ENCODE data around the gene TNFRSF6B.

The TNFRSF6B gene

DNA sequence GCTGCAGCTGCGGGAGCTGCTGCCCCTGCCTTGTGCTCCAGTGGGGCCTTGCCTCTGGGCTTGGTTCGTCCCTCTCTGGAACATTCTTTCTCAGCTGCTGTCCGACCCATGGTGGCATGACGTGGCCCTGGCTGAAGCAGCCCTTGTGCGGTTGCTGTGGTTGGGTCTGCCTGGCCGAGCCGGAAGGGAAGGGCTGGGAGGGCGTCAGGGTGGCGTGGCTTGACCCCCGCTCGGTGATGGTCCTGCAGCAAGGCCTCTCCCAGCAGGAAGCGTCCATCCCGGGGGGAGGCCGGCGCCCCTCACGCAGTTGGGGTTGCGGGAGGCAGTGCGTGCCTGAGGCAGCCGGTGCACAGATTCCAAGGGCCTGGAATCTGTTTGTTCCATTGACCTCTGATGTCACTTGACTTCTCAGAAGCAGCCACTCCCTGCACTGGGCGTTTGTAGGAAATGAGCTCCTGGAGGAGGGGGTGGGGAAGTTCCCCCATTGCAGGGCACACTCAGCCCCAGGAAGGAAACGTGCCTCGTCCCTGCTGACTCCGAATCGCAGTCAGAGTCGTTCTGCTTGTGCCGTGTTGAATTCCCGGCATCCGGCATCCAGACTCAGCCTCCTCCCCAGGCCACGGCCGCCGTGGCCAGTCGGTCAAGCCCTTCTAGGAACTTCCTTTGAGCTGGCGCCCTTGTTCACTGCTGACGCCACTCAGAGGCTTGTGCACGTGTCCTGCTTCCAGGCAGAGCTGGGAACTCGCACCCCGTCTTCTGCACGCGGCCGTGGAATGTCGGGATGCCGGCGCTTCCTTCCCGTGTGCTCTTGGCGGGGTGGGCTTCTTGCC, 9.7 kb upstream of the TNFRSF6B start:
- DNase-seq = no peak

DNA sequence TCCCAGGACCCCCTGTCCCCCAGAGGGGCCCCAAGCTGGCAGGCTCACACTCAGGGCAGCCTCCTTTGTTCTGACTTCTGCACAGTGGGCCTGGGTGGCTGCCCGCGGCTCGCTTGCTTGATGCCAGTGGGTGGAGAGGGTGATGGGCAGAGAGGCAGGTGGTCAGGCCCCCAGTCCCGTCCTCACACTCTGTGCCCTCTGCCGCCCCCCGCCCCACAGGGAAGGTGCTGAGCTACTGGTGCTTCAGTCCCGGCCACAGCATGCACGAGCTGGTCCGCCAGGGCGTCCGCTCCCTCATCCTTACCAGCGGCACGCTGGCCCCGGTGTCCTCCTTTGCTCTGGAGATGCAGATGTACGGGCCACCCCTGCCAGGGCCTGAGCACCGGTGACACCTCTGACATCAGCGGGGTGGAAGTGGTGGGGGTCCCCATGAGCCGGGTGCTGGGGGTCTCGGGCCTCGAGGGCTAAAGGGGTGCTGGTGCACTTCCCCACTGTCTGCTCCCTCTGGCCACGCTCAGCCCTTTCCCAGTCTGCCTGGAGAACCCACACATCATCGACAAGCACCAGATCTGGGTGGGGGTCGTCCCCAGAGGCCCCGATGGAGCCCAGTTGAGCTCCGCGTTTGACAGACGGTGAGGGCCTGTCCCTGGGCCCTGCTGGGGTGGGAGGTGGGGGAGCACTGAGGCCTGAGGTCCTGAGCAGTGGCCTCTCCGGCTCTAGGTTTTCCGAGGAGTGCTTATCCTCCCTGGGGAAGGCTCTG, 8.9 kb upstream of the TNFRSF6B start:
- no peak for DNase-seq

DNA sequence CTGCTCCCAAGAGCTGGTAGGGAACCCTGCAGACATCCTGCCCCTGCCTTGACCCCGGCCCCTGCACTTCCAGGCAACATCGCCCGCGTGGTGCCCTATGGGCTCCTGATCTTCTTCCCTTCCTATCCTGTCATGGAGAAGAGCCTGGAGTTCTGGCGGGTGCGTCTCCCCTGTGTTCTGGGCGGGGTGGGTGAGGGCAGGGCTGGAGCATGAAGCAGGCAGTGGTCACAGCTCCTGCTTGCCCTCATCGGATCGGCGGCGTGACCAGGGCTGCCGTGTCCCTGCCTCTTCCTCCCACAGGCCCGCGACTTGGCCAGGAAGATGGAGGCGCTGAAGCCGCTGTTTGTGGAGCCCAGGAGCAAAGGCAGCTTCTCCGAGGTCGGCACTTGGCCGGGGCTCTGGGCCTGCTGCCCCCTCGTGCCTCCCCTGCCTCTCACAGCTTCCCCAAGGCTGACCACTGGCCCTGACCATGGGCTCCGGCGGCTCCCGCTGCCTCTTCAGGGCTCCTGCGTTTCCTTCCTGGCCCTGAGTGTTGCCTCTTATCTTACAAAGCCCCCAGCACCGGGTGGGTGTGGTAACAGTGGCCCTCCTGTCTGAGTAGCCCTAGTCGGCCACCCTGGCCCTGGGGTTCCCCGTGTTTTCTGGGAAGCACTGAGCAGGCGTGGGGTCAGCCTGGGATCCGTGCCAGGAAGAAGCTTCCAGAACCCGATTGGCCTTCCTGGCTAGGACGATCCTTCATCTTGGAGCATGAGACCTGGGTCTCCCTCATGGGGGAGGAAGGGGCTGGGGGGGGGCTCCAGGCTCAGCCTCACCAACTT, 8.0 kb upstream of the TNFRSF6B start:
- no peak for DNase-seq

DNA sequence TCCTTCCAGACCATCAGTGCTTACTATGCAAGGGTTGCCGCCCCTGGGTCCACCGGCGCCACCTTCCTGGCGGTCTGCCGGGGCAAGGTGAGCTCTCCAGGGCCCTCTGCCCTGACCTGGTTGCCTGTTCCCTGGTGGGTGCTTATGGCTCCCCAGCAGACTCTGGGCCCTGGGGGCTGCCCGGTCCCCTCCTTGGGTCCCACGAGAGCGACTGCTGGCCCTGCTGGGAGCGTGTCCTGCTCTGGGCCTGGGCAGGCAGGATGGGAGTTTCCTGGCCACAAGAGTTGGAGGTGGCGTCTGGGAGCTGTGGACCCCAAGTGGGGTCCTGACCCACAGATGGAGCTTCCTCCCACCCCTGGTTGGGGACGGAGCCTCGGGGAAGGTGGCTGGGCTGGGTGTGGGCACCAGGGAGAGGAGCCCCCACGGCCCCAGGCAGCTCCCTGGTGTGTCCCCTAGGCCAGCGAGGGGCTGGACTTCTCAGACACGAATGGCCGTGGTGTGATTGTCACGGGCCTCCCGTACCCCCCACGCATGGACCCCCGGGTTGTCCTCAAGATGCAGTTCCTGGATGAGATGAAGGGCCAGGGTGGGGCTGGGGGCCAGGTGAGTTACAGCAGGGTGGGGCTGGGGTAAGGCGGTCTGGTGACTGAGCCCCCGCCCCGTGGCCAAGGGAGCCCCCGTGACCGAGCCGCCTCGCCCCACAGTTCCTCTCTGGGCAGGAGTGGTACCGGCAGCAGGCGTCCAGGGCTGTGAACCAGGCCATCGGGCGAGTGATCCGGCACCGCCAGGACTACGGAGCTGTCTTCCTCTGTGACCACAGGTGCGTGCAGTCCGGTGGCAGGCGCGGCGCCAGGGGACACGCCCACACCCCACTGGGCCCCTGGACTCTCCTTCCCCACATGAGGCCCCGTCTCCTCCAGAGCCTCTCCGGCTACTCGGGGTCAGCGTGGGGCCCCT, 7.1 kb upstream of the TNFRSF6B start:
- DNase-seq = no peak

DNA sequence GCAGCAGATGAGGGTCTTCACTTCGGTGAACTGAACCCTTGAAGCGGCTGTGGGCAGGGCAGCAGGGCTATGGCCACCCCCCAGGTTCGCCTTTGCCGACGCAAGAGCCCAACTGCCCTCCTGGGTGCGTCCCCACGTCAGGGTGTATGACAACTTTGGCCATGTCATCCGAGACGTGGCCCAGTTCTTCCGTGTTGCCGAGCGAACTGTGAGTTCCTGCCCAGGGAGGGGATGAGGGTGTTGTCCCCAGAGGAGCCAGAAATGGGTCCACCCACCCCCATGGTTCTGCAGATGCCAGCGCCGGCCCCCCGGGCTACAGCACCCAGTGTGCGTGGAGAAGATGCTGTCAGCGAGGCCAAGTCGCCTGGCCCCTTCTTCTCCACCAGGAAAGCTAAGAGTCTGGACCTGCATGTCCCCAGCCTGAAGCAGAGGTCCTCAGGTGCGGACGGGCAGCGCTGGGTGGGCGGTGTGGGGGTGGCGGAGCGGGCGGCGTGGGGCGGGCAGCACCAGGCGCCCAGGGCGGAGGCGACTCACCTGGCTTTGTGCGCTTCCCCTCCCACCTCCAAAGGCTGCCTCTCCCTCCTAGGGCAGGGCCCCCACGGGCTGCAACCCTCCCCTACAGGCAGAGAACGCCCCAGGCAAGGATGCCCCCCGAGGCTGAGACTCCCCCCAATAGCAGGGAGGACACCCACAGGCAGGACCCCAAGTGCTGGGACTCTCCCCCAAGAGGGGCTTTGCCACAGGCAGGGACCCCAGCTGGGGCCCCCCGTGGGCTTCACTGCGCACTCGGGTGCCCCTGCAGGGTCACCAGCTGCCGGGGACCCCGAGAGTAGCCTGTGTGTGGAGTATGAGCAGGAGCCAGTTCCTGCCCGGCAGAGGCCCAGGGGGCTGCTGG, 6.2 kb upstream of the TNFRSF6B start:
- DNase-seq = no peak

DNA sequence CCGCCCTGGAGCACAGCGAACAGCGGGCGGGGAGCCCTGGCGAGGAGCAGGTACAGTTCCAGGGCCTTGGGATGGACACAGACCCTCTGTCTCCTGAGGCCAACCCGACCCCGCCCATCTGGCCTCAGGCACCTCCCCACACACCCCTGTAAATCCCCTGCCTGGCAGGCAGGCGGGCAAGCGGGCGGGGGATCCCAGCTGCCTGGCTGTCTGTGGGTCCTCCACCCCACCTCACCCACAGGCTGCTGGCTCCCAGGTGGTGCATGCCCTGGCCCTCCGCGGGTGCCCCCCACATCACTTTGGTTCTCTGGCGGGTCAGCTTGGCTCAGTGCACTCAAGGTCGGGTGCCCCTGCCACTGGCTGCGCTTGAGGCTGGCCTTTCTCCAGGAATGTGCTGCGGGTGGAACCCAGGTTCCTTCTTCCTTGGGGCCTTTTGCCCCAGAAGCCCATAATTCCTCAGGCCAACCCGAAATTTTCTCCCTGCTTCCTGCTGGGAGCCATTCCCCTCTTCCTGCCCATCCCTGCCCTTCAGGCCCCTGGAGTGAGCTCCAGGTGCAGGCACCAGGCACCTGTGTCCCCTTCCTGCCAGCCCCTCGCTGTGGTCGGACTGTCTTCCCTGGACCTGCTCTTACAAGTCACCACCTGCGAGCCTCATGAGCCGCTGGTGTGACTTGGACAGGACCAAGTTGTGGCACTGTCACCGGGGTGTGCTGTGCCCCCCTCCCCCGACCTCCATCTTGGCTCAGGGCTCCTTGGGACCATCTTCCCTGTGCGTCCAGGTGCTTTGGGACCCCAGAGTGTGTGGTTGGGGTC, 5.3 kb upstream of the TNFRSF6B start:
- peak in 1 of 2 experiments; percentile 49 for DNase-seq

DNA sequence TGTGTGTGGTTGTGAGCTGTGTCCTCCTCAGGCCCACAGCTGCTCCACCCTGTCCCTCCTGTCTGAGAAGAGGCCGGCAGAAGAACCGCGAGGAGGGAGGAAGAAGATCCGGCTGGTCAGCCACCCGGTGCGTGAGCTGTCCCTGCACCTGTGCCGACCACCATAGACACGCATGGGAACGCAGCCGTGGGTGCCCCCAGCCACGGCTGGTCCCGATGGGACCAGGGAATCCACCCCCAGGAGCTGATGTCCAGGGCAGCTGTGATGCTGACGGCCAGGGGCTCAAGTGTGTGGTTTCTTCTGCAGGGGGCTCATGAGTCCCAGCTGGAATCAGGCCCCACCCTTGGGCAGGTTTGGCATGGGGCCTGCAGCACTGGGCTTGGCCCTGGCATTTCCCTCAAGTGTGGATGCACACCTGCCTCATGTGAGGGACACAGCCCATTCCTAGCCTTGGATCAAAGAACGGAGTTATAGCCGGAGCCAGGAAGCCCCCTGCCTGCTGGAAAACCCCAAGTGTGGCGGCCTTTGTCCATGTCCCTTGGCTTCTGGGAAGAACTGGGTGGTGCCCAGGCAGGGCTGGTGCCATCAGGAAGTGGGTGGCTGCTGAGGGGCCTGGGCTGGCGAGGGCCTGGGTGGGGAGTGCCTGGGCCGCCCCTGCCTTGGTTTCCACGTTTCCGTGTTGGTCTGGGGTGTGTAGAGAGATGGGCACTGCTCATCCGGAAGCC, 4.6 kb upstream of the TNFRSF6B start:
- no peak for DNase-seq

DNA sequence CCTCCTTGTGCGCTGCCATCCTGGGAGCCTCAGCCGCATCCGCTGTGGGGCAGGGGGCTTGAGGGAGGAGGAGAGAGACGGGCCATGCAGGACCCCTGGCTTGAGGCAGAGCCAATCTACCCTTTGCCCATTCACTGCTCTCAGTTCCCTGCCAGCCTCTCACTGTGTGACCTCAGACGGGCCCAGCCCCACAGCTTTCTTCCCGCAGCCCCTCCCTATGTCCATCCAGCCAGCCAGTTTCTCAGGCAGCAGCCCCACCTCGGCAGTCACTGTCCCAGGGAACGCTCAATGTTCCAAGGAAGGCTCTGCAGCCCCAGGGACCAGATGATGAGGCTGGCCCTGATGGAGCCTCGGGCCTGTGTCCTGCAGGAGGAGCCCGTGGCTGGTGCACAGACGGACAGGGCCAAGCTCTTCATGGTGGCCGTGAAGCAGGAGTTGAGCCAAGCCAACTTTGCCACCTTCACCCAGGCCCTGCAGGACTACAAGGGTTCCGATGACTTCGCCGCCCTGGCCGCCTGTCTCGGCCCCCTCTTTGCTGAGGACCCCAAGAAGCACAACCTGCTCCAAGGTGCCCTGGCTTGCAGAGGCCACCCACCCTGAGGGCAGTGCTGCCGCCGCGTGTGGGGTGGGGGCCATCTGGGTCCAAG, 3.9 kb upstream of the TNFRSF6B start:
- DNase-seq = peak in 1 of 2 experiments; percentile 62

DNA sequence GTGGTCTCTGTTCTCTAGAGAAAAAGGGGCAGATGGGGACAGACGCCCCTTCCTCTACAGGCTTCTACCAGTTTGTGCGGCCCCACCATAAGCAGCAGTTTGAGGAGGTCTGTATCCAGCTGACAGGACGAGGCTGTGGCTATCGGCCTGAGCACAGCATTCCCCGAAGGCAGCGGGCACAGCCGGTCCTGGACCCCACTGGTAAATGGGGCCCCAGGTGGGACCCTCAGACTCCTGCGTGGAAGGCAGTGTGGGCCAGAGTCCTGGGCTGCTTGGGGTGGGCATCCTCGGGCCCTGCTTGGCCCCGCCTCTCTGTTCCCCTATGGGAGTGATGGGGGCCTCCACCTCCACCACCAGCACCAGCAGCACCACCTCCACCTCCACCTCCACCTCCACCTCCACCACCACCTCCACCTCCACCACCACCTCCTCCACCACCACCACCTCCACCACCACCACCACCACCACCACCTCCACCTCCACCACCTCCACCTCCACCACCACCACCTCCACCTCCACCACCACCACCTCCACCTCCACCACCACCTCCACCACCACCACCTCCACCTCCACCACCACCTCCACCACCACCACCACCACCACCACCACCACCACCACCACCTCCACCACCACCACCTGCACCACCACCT, 3.2 kb upstream of the TNFRSF6B start:
- no peak for DNase-seq

DNA sequence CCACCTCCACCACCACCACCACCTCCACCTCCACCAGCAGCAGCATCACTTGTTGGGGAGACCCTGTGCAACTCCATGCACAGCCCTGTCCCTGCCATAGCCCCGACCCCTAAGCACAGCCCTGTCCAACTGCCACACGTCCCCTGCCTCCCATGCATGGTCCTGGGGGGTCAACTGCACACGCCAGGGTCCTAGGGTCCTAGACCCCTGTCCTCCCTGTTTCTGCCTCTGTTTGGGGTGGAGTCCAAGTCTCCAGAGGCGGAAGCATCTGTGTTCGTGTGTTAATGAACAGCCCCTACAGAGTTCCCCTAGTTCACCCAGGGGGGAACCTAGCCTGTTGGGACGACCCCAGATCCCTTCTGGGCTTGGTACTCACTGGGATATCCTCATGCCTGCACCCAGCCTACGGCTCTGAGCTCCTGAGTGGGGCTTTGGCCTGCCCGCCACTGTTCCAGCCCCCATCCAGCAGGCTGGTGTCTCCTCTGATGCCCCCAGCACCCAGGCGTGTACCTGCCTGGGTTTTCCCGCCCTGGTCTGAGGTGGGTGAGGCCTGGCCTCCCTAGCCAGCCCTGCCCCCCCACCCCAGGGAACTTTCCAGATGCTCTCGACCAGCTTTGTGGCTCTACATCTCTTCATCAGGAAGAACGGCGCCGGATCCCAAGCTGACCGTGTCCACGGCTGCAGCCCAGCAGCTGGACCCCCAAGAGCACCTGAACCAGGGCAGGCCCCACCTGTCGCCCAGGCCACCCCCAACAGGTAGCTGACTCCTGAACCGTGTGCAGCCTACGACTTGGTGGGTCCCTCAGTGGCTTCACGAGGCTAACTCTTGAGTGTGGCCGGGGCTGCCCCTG, 2.5 kb upstream of the TNFRSF6B start:
- no peak for DNase-seq

DNA sequence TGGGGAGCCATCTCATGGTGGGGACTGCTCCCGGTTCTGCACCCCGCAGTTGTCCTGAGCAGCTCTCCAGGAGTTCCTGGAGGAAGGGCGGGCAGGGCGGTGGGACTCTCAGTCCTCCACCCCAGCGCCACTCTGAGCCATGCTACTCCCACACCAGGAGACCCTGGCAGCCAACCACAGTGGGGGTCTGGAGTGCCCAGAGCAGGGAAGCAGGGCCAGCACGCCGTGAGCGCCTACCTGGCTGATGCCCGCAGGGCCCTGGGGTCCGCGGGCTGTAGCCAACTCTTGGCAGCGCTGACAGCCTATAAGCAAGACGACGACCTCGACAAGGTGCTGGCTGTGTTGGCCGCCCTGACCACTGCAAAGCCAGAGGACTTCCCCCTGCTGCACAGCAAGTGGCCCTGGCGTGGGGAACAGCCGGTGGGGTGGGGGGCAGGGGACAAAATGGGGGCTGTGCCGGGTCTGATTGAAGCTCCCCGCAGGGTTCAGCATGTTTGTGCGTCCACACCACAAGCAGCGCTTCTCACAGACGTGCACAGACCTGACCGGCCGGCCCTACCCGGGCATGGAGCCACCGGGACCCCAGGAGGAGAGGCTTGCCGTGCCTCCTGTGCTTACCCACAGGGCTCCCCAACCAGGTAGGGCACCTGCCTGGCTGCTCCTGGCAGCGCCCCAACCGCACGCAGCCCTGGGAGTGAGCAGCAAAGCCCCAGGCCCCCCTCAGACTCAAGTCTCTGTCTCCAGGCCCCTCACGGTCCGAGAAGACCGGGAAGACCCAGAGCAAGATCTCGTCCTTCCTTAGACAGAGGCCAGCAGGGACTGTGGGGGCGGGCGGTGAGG, 1.6 kb upstream of the TNFRSF6B start:
- DNase-seq = no peak

DNA sequence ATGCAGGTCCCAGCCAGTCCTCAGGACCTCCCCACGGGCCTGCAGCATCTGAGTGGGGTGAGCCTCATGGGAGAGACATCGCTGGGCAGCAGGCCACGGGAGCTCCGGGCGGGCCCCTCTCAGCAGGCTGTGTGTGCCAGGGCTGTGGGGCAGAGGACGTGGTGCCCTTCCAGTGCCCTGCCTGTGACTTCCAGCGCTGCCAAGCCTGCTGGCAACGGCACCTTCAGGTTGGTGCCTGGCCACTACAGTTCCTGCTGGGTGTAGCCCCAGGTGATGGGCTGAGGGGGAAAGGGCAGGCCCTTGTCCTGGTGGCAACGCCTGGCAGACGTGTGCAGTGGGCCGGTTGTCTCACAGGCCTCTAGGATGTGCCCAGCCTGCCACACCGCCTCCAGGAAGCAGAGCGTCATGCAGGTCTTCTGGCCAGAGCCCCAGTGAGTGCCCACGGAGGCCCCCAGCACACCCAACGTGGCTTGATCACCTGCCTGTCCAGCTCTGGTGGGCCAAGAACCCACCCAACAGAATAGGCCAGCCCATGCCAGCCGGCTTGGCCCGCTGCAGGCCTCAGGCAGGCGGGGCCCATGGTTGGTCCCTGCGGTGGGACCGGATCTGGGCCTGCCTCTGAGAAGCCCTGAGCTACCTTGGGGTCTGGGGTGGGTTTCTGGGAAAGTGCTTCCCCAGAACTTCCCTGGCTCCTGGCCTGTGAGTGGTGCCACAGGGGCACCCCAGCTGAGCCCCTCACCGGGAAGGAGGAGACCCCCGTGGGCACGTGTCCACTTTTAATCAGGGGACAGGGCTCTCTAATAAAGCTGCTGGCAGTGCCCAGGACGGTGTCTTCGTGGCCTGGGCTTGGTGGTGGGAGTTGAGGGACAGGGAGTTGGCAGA, 787 bp upstream of the TNFRSF6B start:
- DNase-seq = no peak

DNA sequence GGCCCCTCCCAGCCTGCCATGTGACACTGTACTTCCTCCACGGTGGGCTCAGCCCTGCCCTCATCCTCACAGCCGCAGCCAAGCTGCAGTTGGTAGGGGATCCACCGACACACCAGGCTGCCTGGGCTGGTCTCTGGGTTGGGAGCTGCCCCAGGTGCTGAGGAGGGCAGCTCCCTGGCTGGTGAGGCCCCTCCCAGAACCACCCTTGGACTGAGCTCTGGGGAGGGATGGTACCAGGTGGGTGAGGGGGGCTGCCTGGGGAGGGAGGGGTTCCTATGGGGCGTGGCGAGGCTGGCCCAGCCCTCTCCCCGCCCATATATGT, 185 bp upstream of the TNFRSF6B start:
- DNase-seq = no peak

DNA sequence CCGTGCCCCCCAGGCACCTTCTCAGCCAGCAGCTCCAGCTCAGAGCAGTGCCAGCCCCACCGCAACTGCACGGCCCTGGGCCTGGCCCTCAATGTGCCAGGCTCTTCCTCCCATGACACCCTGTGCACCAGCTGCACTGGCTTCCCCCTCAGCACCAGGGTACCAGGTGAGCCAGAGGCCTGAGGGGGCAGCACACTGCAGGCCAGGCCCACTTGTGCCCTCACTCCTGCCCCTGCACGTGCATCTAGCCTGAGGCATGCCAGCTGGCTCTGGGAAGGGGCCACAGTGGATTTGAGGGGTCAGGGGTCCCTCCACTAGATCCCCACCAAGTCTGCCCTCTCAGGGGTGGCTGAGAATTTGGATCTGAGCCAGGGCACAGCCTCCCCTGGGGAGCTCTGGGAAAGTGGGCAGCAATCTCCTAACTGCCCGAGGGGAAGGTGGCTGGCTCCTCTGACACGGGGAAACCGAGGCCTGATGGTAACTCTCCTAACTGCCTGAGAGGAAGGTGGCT, 960 bp downstream of the TNFRSF6B start:
- no peak for DNase-seq

DNA sequence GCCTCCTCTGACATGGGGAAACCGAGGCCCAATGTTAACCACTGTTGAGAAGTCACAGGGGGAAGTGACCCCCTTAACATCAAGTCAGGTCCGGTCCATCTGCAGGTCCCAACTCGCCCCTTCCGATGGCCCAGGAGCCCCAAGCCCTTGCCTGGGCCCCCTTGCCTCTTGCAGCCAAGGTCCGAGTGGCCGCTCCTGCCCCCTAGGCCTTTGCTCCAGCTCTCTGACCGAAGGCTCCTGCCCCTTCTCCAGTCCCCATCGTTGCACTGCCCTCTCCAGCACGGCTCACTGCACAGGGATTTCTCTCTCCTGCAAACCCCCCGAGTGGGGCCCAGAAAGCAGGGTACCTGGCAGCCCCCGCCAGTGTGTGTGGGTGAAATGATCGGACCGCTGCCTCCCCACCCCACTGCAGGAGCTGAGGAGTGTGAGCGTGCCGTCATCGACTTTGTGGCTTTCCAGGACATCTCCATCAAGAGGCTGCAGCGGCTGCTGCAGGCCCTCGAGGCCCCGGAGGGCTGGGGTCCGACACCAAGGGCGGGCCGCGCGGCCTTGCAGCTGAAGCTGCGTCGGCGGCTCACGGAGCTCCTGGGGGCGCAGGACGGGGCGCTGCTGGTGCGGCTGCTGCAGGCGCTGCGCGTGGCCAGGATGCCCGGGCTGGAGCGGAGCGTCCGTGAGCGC, 1.6 kb downstream of the TNFRSF6B start:
- DNase-seq = no peak

Measured in NCI-H526 (cell line).